Measurements from ENCODE around the gene KIAA2012. TPM values are rescaled to one million over a fixed set of nuclear protein-coding genes. Genes with fewer than 3 reads are reported as not detected.

KIAA2012 gene
- total RNA-seq, 2 experiments from 2014 or later = not detected

DNA sequence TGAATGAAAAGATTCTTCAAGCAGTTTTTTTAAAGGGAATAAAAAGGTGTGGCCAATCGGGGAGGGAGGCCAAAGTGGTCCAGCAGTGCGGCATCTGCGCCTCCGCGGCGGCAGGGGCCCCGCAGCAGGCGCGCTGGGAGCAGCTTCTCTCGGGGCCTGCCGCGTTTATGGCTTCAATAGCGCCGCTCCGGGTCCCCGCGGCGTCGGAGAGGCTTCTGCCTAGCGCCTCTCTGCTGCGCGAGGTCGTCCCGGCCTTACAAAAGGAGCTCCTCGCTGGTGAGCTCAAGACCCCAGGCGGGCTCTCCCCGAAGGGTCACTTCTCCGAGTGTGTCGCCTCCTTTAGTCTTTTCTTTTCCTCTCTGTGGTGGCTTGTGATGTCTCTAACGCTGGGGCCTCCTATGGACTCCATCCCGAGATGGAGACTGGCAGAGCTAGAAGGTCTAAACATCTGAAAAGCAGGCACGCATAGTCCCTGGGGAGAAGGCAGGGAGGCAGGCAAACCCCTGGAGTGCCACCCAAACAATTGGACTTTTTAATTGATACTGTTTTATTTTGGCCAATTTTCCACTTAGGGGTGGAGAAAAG lies 98.3 kb downstream of the KIAA2012 start:
- Histone ChIP-seq H3K36me3 (ENCODE audit: insufficient read depth, low read length) (no peaks in the 10 kb centered on the region), H3K9me2 (ENCODE audit: insufficient read depth, low read length) (no peaks in the 10 kb centered on the region), H4K20me1 (ENCODE audit: insufficient read depth, low read length) (no peaks in the 10 kb centered on the region), H3K79me2 (ENCODE audit: insufficient read depth, low read depth, low read length) (no peaks in the 10 kb centered on the region), H3K9me3 (ENCODE audit: low read length) (no peaks in the 10 kb centered on the region), H3K4me1 (ENCODE audit: insufficient read depth, low read length, poor library complexity, severe bottlenecking) (no peaks in the 10 kb centered on the region), H2AFZ (ENCODE audit: low read length) (no peak overlapping the region), H3K4me2 (ENCODE audit: low read length) (no peak overlapping the region), H3K4me3 (ENCODE audit: low read depth, low read length, poor library complexity, severe bottlenecking) (no peak overlapping the region), H3K27ac (ENCODE audit: low read depth, low read length, poor library complexity, severe bottlenecking) (no peak overlapping the region)
- intact Hi-C loops (cut with micrococcal nuclease; ENCODE audit: unreplicated experiment) = loop anchor here (10.0 kb wide), 2 partner anchors 207 to 507 kb away; no protein-coding TSS in a partner anchor
- DNase-seq (ENCODE audit: low spot score) = no peak
- BruUV-seq (replicated peaks) = no TSS peak
- TF ChIP-seq, protein P1, sequence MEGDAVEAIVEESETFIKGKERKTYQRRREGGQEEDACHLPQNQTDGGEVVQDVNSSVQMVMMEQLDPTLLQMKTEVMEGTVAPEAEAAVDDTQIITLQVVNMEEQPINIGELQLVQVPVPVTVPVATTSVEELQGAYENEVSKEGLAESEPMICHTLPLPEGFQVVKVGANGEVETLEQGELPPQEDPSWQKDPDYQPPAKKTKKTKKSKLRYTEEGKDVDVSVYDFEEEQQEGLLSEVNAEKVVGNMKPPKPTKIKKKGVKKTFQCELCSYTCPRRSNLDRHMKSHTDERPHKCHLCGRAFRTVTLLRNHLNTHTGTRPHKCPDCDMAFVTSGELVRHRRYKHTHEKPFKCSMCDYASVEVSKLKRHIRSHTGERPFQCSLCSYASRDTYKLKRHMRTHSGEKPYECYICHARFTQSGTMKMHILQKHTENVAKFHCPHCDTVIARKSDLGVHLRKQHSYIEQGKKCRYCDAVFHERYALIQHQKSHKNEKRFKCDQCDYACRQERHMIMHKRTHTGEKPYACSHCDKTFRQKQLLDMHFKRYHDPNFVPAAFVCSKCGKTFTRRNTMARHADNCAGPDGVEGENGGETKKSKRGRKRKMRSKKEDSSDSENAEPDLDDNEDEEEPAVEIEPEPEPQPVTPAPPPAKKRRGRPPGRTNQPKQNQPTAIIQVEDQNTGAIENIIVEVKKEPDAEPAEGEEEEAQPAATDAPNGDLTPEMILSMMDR (conservative IDR thresholded peaks at IDR 0.05; ENCODE audit: low read length) = no peak
- no peak for TF ChIP-seq EZH2phosphoT487 (IDR thresholded peaks at IDR 0.05; ENCODE audit: borderline replicate concordance, low read depth, low read length)
- POLR2A ChIA-PET = interaction anchor here (0.7 kb wide), 1 partner anchor 1596 kb away, joined by 5 read pairs; no protein-coding TSS in a partner anchor
- CTCF ChIA-PET (ENCODE audit: unreplicated experiment) = no interaction called here

DNA sequence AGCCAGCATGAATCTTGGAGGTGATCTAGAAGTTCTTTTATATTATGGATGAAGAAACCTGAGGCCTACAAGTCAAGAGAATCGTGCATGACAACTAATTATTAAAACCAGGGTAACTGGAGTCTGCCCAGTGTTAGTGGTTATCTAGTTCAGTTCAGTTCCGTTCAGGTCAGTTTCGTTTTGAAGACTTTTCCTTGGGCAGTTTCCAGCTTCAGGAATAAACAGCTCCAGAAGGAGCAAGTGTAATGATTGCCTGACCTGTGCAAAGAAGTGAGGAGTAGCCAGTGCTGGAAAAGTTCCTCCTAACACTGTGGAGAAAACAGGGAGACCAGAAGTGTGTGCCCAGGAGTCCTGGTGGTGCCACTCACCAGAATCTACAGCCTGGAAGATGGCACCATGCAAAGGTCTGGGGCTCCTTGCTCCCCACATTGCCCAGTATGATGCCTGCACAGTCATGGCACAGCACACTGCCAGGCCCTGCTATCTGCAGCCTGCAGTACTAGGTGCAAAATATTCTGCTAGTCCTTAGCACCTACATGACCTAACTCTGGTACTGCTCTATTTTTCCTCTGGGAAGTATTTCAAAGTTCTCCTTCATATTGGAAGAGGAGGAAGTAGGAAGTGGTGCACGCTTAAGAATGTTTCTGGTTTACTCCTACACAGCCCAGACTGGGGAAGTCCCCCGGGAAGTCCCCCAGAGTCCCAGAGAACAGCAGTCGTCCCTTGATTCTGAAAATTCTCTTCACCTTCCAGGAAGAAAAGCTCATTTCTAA lies 99.6 kb downstream of the KIAA2012 start:
- Histone ChIP-seq H3K4me3 (ENCODE audit: low read depth, low read length, poor library complexity, severe bottlenecking) (no peak overlapping the region), H4K20me1 (ENCODE audit: insufficient read depth, low read length) (no peaks in the 10 kb centered on the region), H3K9me2 (ENCODE audit: insufficient read depth, low read length) (no peaks in the 10 kb centered on the region), H3K79me2 (ENCODE audit: insufficient read depth, low read depth, low read length) (no peaks in the 10 kb centered on the region), H3K9me3 (ENCODE audit: low read length) (no peaks in the 10 kb centered on the region), H2AFZ (ENCODE audit: low read length) (no peak overlapping the region), H3K4me1 (ENCODE audit: insufficient read depth, low read length, poor library complexity, severe bottlenecking) (no peaks in the 10 kb centered on the region), H3K4me2 (ENCODE audit: low read length) (no peak overlapping the region), H3K36me3 (ENCODE audit: insufficient read depth, low read length) (no peaks in the 10 kb centered on the region), H3K27ac (ENCODE audit: low read depth, low read length, poor library complexity, severe bottlenecking) (no peak overlapping the region)
- CTCF ChIA-PET (ENCODE audit: unreplicated experiment) = no interaction called here
- no TSS peak for BruUV-seq (replicated peaks)
- TF ChIP-seq, protein P1 (conservative IDR thresholded peaks at IDR 0.05; ENCODE audit: low read length) = no peak
- TF ChIP-seq EZH2phosphoT487 (IDR thresholded peaks at IDR 0.05; ENCODE audit: borderline replicate concordance, low read depth, low read length) = no peak
- intact Hi-C loops (cut with micrococcal nuclease; ENCODE audit: unreplicated experiment) = loop anchor here (10.0 kb wide), 2 partner anchors 208 to 508 kb away; no protein-coding TSS in a partner anchor
- POLR2A ChIA-PET = interaction anchor here (0.6 kb wide), 4 partner anchors 9 to 306 kb away, joined by 3 to 4 read pairs (median 3); no protein-coding TSS in a partner anchor
- no peak for DNase-seq (ENCODE audit: low spot score)
